NB4 (cell line): ENCODE measurements around the gene ADH1B.

Experiments used
- DNase-seq: peaks from one replicate; pipeline ENCODE4 v3.0.0; 2010; ENCODE audit warnings: low read depth
- H3K4me3 ChIP-seq: one replicate; pipeline ENCODE4 v1.5.1; 2011; ENCODE audit warnings: mild to moderate bottlenecking, low read depth, low read length, moderate library complexity
- CTCF ChIP-seq: IDR thresholded peaks from one replicate; pipeline ENCODE4 v1.5.1; 2012; ENCODE audit warnings: low read depth, low read length
- MAX ChIP-seq: IDR thresholded peaks from 2 replicates; pipeline ENCODE4 v1.6.1; 2011; ENCODE audit warnings: low read depth, low read length
- MYC ChIP-seq: IDR thresholded peaks from 2 replicates; pipeline ENCODE4 v1.6.1; 2011; ENCODE audit warnings: low read depth, low read length
- POLR2A ChIP-seq: IDR thresholded peaks from 2 replicates; pipeline ENCODE4 v1.6.1; 2011; ENCODE audit warnings: mild to moderate bottlenecking; ENCODE audit not compliant: insufficient read length; ENCODE audit errors: extremely low read depth

Gene ADH1B

DNA sequence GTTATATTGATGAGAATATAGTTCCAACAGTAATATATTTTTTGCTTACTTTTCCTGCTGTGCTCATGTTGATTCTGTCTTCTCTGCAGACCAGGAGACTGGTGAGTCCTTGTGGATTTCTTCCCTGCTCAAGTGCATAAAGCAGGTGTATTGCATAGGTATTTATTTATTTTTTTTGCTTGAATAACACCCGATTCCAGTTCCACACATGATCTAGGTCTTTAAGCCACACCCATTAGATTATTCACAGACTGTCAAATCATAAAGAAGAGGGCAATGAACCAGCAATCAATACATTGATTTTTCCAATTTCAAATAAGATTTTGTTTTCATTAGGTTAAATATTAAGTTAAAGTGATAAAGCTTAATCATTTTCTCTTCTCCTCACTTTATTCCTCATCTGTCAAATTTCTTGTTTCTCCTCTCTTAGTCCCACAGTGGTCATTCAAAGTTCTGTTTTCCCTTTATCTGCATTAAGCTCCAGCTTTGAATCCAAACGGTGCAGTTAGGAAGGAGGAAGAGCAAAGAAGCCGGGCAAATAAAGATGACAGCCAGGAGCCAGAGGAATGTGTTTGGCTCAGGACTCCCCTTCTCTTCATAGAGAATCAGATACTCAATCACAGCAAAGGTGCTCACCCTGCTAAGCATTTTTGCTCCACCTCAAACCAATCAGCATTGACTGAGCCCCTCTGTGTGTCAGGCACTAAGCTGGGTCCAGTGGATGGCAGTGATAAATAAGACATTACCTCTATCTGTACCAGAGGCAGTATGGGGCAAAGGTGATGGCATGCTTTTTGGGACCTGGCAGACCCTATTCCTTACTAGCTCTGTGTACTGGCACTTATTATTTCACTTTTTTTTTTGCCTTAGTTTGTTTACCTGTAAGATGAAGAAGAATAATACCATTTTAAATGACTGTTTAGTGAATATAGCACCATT is 30.1 kb downstream of the ADH1B start, which contains the start of gene ADH1A:
TSS of gene ADH1A (minus strand) at position 138 of the 939 bp plus-strand sequence. CDS start at position 67, 71 bp downstream.
- no peak for TF ChIP-seq MAX
- no peak for TF ChIP-seq POLR2A
- no peak for TF ChIP-seq CTCF
- TF ChIP-seq MYC: no peak
- DNase-seq: no peak
- H3K4me3 ChIP-seq: no peak within 1 kb of the TSS

- DNase-seq: no peak
- TF ChIP-seq MYC: no peak
- no peak for TF ChIP-seq CTCF
- no peak for TF ChIP-seq POLR2A
- TF ChIP-seq MAX: no peak
- no peak overlapping the region for H3K4me3 ChIP-seq
Measured at GRCh38 chr4:99285387-99285786, 35.8 kb downstream of the ADH1B start.

DNA sequence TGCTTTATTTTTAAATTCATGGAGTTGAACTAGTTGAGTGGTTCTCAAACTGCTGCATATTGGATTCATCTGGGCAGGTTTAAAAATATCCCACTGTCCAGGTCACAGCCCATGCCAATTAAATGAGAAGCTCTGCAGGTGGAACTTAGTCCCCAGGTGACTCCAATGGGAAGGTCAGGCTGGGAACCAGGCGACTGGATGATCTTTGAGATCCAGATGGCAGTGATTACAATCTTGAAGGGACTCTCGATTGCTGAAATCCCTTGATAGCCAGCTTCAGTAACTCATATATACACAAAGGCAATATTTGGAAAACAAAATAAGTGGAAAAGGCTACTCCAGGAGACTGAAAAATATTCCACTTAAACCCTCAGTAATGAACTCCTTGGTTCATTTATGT is 38.5 kb downstream of the ADH1B start:
- TF ChIP-seq CTCF: no peak
- TF ChIP-seq MYC: no peak
- TF ChIP-seq MAX: no peak
- no peak for TF ChIP-seq POLR2A

GRCh38 chr4:99281261-99281660 is 39.9 kb downstream of the ADH1B start:
- DNase-seq: no peak
- TF ChIP-seq MAX (no peak), CTCF (no peak), POLR2A (no peak), MYC (no peak)
- no peak overlapping the region for H3K4me3 ChIP-seq

More for the DNA sequence above, 38.5 kb downstream of the ADH1B start:
- H3K4me3 ChIP-seq: no peak overlapping the region
- no peak for DNase-seq

- no peak for DNase-seq
- no peak for TF ChIP-seq MAX
- TF ChIP-seq POLR2A: no peak
- no peak overlapping the region for H3K4me3 ChIP-seq
Measured at GRCh38 chr4:99276417-99276816, 44.8 kb downstream of the ADH1B start.

GRCh38 chr4:99275885-99276284 is 45.3 kb downstream of the ADH1B start:
- no peak for TF ChIP-seq MAX
- TF ChIP-seq MYC: no peak
- TF ChIP-seq CTCF: no peak
- no peak for TF ChIP-seq POLR2A
- H3K4me3 ChIP-seq: no peak overlapping the region
- no peak for DNase-seq
